Panc1 (cell line): ENCODE data around the gene DCAF10.

ENCODE experiments used
- CTCF ChIP-seq: fragments of 450-650 bp; IDR thresholded peaks from 2 replicates; pipeline ENCODE4 v1.5.1; 2017; ENCODE audit warnings: mild to moderate bottlenecking
- POLR2AphosphoS5 ChIP-seq: IDR thresholded peaks from 2 replicates; pipeline ENCODE4 v1.6.1; 2012; ENCODE audit warnings: mild to moderate bottlenecking, low read depth, low read length, moderate library complexity
- SIN3A ChIP-seq: IDR thresholded peaks from 2 replicates; pipeline ENCODE4 v1.6.1; 2012; ENCODE audit warnings: low read depth, mild to moderate bottlenecking, low read length, moderate library complexity, borderline replicate concordance; ENCODE audit not compliant: insufficient read depth
- TCF7L2 ChIP-seq: IDR thresholded peaks from 2 replicates; pipeline ENCODE4 v1.6.1; 2011; ENCODE audit warnings: mild to moderate bottlenecking, low read depth, low read length, inconsistent platforms

- no peak for TF ChIP-seq CTCF
- TF ChIP-seq POLR2AphosphoS5 = no peak
- TF ChIP-seq SIN3A = no peak
- TF ChIP-seq TCF7L2 = no peak
These were observed 30.6 kb upstream of the DCAF10 start for GRCh38 chr9:37769995-37770394.
